NT2/D1 (cell line): ENCODE data around the gene EEF1A1.
"Not testable (repeated sequence)": the region's sequence is repeated elsewhere in the genome, so short reads cannot be mapped to it uniquely, and the experiment has no call there.

Source experiments
- YY1 ChIP-seq: IDR thresholded peaks from 2 replicates; pipeline ENCODE4 v1.6.1; 2011; ENCODE audit not compliant: insufficient read length, insufficient read depth
- ZNF274 ChIP-seq: IDR thresholded peaks from 2 replicates; pipeline ENCODE4 v1.6.1; 2011; ENCODE audit warnings: mild to moderate bottlenecking, low read depth, low read length

DNA sequence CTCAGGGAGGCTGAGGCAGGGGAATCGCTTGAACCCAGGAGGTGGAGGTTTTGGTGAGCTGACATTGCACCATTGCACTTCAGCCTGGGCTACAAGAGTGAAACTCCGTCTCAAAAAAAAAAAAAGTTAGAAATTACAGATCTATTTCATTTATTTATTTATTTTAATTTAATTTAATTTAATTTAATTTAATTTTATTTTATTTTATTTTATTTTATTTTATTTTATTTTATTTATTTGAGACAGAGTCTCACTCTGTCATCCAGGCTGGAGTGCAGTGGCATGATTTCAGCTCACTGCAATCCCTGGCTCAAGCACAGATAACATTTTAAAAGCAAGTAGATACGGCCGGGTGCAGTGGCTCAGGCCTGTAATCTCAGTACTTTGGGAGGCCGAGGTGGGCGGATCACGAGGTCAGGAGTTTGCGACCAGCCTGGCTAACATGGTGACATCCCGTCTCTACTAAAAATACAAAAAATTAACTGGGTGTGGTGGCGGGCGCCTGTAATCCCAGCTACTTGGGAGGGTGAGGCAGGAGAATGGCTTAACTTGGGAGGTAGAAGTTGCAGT lies 34.6 kb upstream of the EEF1A1 start:
- TF ChIP-seq YY1, ZNF274: not testable (repeated sequence)
